Dendritic cell treated with granulocyte-macrophage colony-stimulating factor and Interleukin-4, amounts not matched to agents 40 ng/mL and 50 ng/mL, for 4 days (primary cell): ENCODE results near the gene CCDC122.
"Not testable (repeated sequence)": the region's sequence is repeated elsewhere in the genome, so short reads cannot be mapped to it uniquely, and the experiment has no call there.

Source experiments
- H3K27ac Mint-ChIP-seq: one replicate; pipeline ENCODE4 v1.8.0; 2022; ENCODE audit warnings: mild to moderate bottlenecking, mixed read lengths
- H3K27me3 Mint-ChIP-seq: one replicate; pipeline ENCODE4 v1.8.0; 2022; ENCODE audit warnings: mild to moderate bottlenecking, mixed read lengths
- H3K36me3 Mint-ChIP-seq: one replicate; pipeline ENCODE4 v1.8.0; 2022; ENCODE audit warnings: low read depth, mixed read lengths
- H3K4me1 Mint-ChIP-seq: one replicate; pipeline ENCODE4 v1.8.0; 2022; ENCODE audit warnings: low read depth, mixed read lengths
- H3K4me3 Mint-ChIP-seq: one replicate; pipeline ENCODE4 v1.8.0; 2022; ENCODE audit warnings: mild to moderate bottlenecking, moderate library complexity, mixed read lengths
- H3K9me3 Mint-ChIP-seq: one replicate; pipeline ENCODE4 v1.8.0; 2022; ENCODE audit warnings: mixed read lengths
- intact Hi-C: fragments of 100-400 bp; cut with micrococcal nuclease; formaldehyde crosslinking; loops from one replicate; pipeline ENCODE4 v1.15.0; 2022

The CCDC122 gene

GRCh38 chr13:43861863-43862262, 17.7 kb downstream of the CCDC122 start:
- peaks cover 5% of the 10 kb centered on the region for H3K4me1 Mint-ChIP-seq
- H3K27me3 Mint-ChIP-seq: no peaks in the 10 kb centered on the region
- intact Hi-C loops: no loop called here
- no peaks in the 10 kb centered on the region for H3K9me3 Mint-ChIP-seq
- no peaks in the 10 kb centered on the region for H3K36me3 Mint-ChIP-seq
- no peak overlapping the region for H3K4me3 Mint-ChIP-seq
- no peak overlapping the region for H3K27ac Mint-ChIP-seq

- Mint-ChIP-seq H3K4me1 (peaks cover 6% of the 10 kb centered on the region), H3K27ac (no peak overlapping the region), H3K27me3 (no peaks in the 10 kb centered on the region), H3K9me3 (peaks cover 66% of the 10 kb centered on the region), H3K36me3 (peaks cover 30% of the 10 kb centered on the region), H3K4me3 (no peak overlapping the region)
- intact Hi-C loops: no loop called here
Observed at GRCh38 chr13:43852923-43853404, 26.6 kb downstream of the CCDC122 start.

GRCh38 chr13:43850873-43851272, 28.7 kb downstream of the CCDC122 start:
- peaks cover 13% of the 10 kb centered on the region for H3K4me1 Mint-ChIP-seq
- intact Hi-C loops: no loop called here
- no peak overlapping the region for H3K27ac Mint-ChIP-seq

GRCh38 chr13:43848001-43848649, 31.4 kb downstream of the CCDC122 start:
- peaks cover 13% of the 10 kb centered on the region for H3K4me1 Mint-ChIP-seq
- H3K9me3 Mint-ChIP-seq: peaks cover 35% of the 10 kb centered on the region
- intact Hi-C loops: no loop called here
- no peak overlapping the region for H3K4me3 Mint-ChIP-seq
- peaks cover 28% of the 10 kb centered on the region for H3K36me3 Mint-ChIP-seq
- no peak overlapping the region for H3K27ac Mint-ChIP-seq
- no peaks in the 10 kb centered on the region for H3K27me3 Mint-ChIP-seq

More at GRCh38 chr13:43850873-43851272, 28.7 kb downstream of the CCDC122 start:
- Mint-ChIP-seq H3K9me3 (peaks cover 62% of the 10 kb centered on the region), H3K36me3 (peaks cover 30% of the 10 kb centered on the region), H3K4me3 (no peak overlapping the region), H3K27me3 (no peaks in the 10 kb centered on the region)

- Mint-ChIP-seq H3K9me3 (peaks cover 20% of the 10 kb centered on the region), H3K36me3 (peaks cover 16% of the 10 kb centered on the region), H3K4me1 (peaks cover 13% of the 10 kb centered on the region)
Observed at GRCh38 chr13:43846496-43847158, 32.9 kb downstream of the CCDC122 start.

GRCh38 chr13:43838909-43839308, 40.6 kb downstream of the CCDC122 start:
- H3K4me3 Mint-ChIP-seq: no peak overlapping the region

More at GRCh38 chr13:43846496-43847158, 32.9 kb downstream of the CCDC122 start:
- intact Hi-C loops: no loop called here
- Mint-ChIP-seq H3K4me3 (no peak overlapping the region), H3K27ac (no peak overlapping the region), H3K27me3 (no peaks in the 10 kb centered on the region)

GRCh38 chr13:43835701-43836100, 43.8 kb downstream of the CCDC122 start:
- Mint-ChIP-seq H3K9me3 (no peaks in the 10 kb centered on the region), H3K4me3 (no peak overlapping the region), H3K27ac (no peak overlapping the region), H3K27me3 (no peaks in the 10 kb centered on the region), H3K4me1 (peaks cover 6% of the 10 kb centered on the region), H3K36me3 (no peaks in the 10 kb centered on the region)
- intact Hi-C loops: no loop called here

More at GRCh38 chr13:43838909-43839308, 40.6 kb downstream of the CCDC122 start:
- Mint-ChIP-seq H3K36me3 (no peaks in the 10 kb centered on the region), H3K4me1 (no peaks in the 10 kb centered on the region), H3K9me3 (no peaks in the 10 kb centered on the region), H3K27ac (no peak overlapping the region), H3K27me3 (no peaks in the 10 kb centered on the region)
- intact Hi-C loops: no loop called here

GRCh38 chr13:43831088-43831487, 48.5 kb downstream of the CCDC122 start:
- H3K27me3 Mint-ChIP-seq: no peaks in the 10 kb centered on the region
- H3K9me3 Mint-ChIP-seq: no peaks in the 10 kb centered on the region
- no peak overlapping the region for H3K27ac Mint-ChIP-seq
- H3K36me3 Mint-ChIP-seq: no peaks in the 10 kb centered on the region
- peaks cover 14% of the 10 kb centered on the region for H3K4me1 Mint-ChIP-seq
- no peak overlapping the region for H3K4me3 Mint-ChIP-seq
- intact Hi-C loops: no loop called here

- peak overlapping the region; percentile 29 for H3K27ac Mint-ChIP-seq
- intact Hi-C loops: no loop called here
- no peaks in the 10 kb centered on the region for H3K27me3 Mint-ChIP-seq
- H3K4me3 Mint-ChIP-seq: no peak overlapping the region
- no peaks in the 10 kb centered on the region for H3K9me3 Mint-ChIP-seq
- peaks cover 14% of the 10 kb centered on the region for H3K4me1 Mint-ChIP-seq
- no peaks in the 10 kb centered on the region for H3K36me3 Mint-ChIP-seq
Observed at GRCh38 chr13:43830497-43830881, 49.1 kb downstream of the CCDC122 start.

GRCh38 chr13:43824656-43825055, 54.9 kb downstream of the CCDC122 start:
- H3K9me3 Mint-ChIP-seq, H3K4me3 Mint-ChIP-seq, H3K36me3 Mint-ChIP-seq, H3K4me1 Mint-ChIP-seq, intact Hi-C loops, H3K27me3 Mint-ChIP-seq, H3K27ac Mint-ChIP-seq: not testable (repeated sequence)

- no peak overlapping the region for H3K4me3 Mint-ChIP-seq
- no peaks in the 10 kb centered on the region for H3K36me3 Mint-ChIP-seq
- H3K27me3 Mint-ChIP-seq: no peaks in the 10 kb centered on the region
- H3K9me3 Mint-ChIP-seq: peaks cover 8% of the 10 kb centered on the region
- no peaks in the 10 kb centered on the region for H3K4me1 Mint-ChIP-seq
- intact Hi-C loops: no loop called here
- H3K27ac Mint-ChIP-seq: no peak overlapping the region
Observed at GRCh38 chr13:43822969-43823368, 56.6 kb downstream of the CCDC122 start.

- Mint-ChIP-seq H3K4me1 (no peaks in the 10 kb centered on the region), H3K4me3 (no peak overlapping the region), H3K27ac (no peak overlapping the region), H3K36me3 (no peaks in the 10 kb centered on the region), H3K9me3 (no peaks in the 10 kb centered on the region), H3K27me3 (peaks cover 3% of the 10 kb centered on the region)
- intact Hi-C loops: no loop called here
Observed at GRCh38 chr13:43816401-43816889, 63.1 kb downstream of the CCDC122 start.

- H3K4me3 Mint-ChIP-seq: no peak overlapping the region
- no peaks in the 10 kb centered on the region for H3K36me3 Mint-ChIP-seq
- H3K27ac Mint-ChIP-seq: no peak overlapping the region
- H3K9me3 Mint-ChIP-seq: no peaks in the 10 kb centered on the region
- H3K27me3 Mint-ChIP-seq: peaks cover 3% of the 10 kb centered on the region
- intact Hi-C loops: no loop called here
- no peaks in the 10 kb centered on the region for H3K4me1 Mint-ChIP-seq
Observed at GRCh38 chr13:43815204-43815603, 64.3 kb downstream of the CCDC122 start.

- no peak overlapping the region for H3K27ac Mint-ChIP-seq
- no peak overlapping the region for H3K4me3 Mint-ChIP-seq
Observed at GRCh38 chr13:43808676-43809075, 70.9 kb downstream of the CCDC122 start.

More at GRCh38 chr13:43808676-43809075, 70.9 kb downstream of the CCDC122 start:
- H3K27me3 Mint-ChIP-seq: no peaks in the 10 kb centered on the region
- H3K4me1 Mint-ChIP-seq: no peaks in the 10 kb centered on the region
- H3K36me3 Mint-ChIP-seq: no peaks in the 10 kb centered on the region
- no peaks in the 10 kb centered on the region for H3K9me3 Mint-ChIP-seq
- intact Hi-C loops: loop anchor here (5.0 kb wide), 1 partner anchor 64 kb away; no protein-coding TSS in a partner anchor
